Vagina (tissue), 2 donors: ENCODE measurements around the gene LRMDA. TPM values are rescaled to one million over a fixed set of nuclear protein-coding genes. Genes with fewer than 3 reads are reported as not detected.

Experiments used
- DNase-seq, 2 donors: peaks; one replicate each; pipeline ENCODE4 v3.0.0-alpha.2; 2017; ENCODE audit errors: extremely low spot score in 2 of 2
- H3K27ac ChIP-seq: fragments of 200-600 bp; sonication (generic); one replicate; pipeline ENCODE4 v1.5.1; 2019
- H3K27me3 ChIP-seq: fragments of 200-600 bp; sonication (generic); one replicate; pipeline ENCODE4 v1.5.1; 2019
- H3K36me3 ChIP-seq, 2 donors: fragments of 200-600 bp; sonication (generic); one replicate each; pipeline ENCODE4 v1.5.1; 2017 to 2019
- H3K4me1 ChIP-seq: fragments of 200-600 bp; sonication (generic); one replicate; pipeline ENCODE4 v1.5.1; 2019
- H3K4me3 ChIP-seq, 2 donors: fragments of 200-600 bp; sonication (generic); 1 replicate in 1 of 2; 2 replicates in 1 of 2; pipeline ENCODE4 v1.5.1; 2016 to 2019
- H3K9me3 ChIP-seq: fragments of 200-600 bp; sonication (generic); one replicate; pipeline ENCODE4 v1.5.1; 2019
- CTCF ChIP-seq, 3 experiments: fragments of 450-650 bp in 2 of 3; fragments of 200-600 bp in 1 of 3; sonication (generic) in 1 of 3; IDR thresholded peaks; one replicate each; pipeline ENCODE4 v1.5.1; 2017 to 2019; ENCODE audit warnings: antibody characterized with exemption in 3 of 3, mild to moderate bottlenecking in 2 of 3, moderate library complexity in 2 of 3
- POLR2A ChIP-seq, 2 donors: fragments of 450-650 bp; IDR thresholded peaks; one replicate each; pipeline ENCODE4 v1.6.1; 2017; ENCODE audit warnings: antibody characterized with exemption in 2 of 2, mild to moderate bottlenecking in 2 of 2, moderate library complexity in 2 of 2
- POLR2AphosphoS5 ChIP-seq, 2 donors: sonication (generic); formaldehyde crosslinking; IDR thresholded peaks; one replicate each; pipeline ENCODE4 v1.9.0; 2017; ENCODE audit warnings: antibody characterized with exemption in 2 of 2, mild to moderate bottlenecking in 2 of 2, low read depth in 1 of 2; ENCODE audit not compliant: insufficient read depth in 1 of 2
- intact Hi-C: fragments of 100-400 bp; cut with DNase I; formaldehyde crosslinking; loops from one replicate; pipeline ENCODE4 v1.15.1; 2023
- total RNA-seq: library from RNA; depleted of rRNA; stranded (reverse); fragments of >200 nt; gene quantifications from one replicate; pipeline ENCODE4 v1.2.3, GENCODE V29; 2016

The LRMDA gene
- total RNA-seq, 1 donor from 2014 or later = 22.6 TPM

DNA sequence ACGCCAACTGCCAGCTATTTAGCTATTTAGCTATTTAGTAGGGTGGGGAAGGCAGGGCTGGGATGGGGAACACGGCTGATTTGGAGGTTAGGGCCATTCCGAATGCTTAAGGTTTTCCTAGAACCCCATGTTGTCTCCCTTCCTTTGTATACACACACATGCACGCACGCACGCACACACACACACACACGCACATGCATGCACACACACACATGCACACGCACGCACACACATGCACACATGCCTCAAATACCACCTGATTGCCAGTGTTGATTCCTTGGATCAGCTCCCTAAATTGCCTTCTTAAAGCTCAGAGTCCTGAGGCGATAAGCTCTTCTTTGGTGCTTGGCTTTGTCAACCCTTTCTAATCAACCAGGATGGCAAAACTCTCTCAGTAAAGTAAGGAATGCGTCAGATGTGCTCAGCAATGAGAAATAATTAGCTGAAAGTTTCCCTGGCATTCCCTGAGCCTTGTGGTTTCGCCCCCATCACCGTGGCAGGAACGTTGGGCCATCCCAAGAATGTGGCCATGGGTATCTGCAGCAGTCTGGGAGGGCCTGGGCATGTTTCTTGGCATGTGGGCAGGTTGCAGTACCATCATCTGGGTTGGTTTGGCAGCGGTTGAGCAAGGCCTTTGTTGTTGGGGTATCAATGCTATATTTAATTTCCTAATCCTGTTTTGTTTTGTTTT, 305.6 kb downstream of the LRMDA start:
- no peak for TF ChIP-seq CTCF (IDR thresholded peaks at IDR 0.05)
- no peak for TF ChIP-seq POLR2A (IDR thresholded peaks at IDR 0.05)
- no peak for TF ChIP-seq POLR2AphosphoS5 (IDR thresholded peaks at IDR 0.05; ENCODE audit: insufficient read depth in 1 of 2, low read depth in 1 of 2)
- intact Hi-C loops = no loop called here
- no peaks in the 10 kb centered on the region for H3K36me3 ChIP-seq
- no peak overlapping the region for H3K4me3 ChIP-seq
- H3K27ac ChIP-seq = no peak overlapping the region
- H3K4me1 ChIP-seq = no peaks in the 10 kb centered on the region
- no peaks in the 10 kb centered on the region for H3K9me3 ChIP-seq
- no peaks in the 10 kb centered on the region for H3K27me3 ChIP-seq
- DNase-seq = no peak

DNA sequence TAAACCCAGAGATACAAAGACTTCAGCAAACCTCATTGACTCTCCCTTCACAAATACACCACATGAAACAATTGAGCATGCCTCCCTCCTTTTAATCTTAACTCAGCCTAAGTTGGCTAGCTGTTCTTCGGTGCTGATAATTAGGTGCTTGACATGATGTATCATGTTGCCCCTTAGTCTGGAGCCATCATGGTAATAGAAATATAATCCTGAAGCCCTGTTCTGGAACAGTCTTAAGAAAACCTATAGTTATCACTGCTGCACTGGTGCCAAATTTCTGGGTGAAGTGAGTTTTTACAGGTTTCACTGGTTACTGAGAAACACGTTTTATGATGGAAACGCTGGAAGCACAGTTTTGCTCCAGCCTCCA, 306.1 kb downstream of the LRMDA start:
- Histone ChIP-seq H3K27me3 (no peaks in the 10 kb centered on the region), H3K27ac (no peak overlapping the region), H3K36me3 (no peaks in the 10 kb centered on the region), H3K4me3 (no peak overlapping the region), H3K9me3 (no peaks in the 10 kb centered on the region), H3K4me1 (no peaks in the 10 kb centered on the region)
- TF ChIP-seq POLR2AphosphoS5 (IDR thresholded peaks at IDR 0.05; ENCODE audit: insufficient read depth in 1 of 2, low read depth in 1 of 2) (no peak), CTCF (IDR thresholded peaks at IDR 0.05) (no peak), POLR2A (IDR thresholded peaks at IDR 0.05) (no peak)
- no peak for DNase-seq
- intact Hi-C loops = no loop called here

- Histone ChIP-seq H3K9me3 (no peaks in the 10 kb centered on the region), H3K27ac (no peak overlapping the region), H3K4me1 (no peaks in the 10 kb centered on the region), H3K36me3 (no peaks in the 10 kb centered on the region), H3K4me3 (no peak overlapping the region), H3K27me3 (no peaks in the 10 kb centered on the region)
- TF ChIP-seq POLR2A (IDR thresholded peaks at IDR 0.05) = no peak
- TF ChIP-seq CTCF (IDR thresholded peaks at IDR 0.05) = no peak
- no peak for TF ChIP-seq POLR2AphosphoS5 (IDR thresholded peaks at IDR 0.05; ENCODE audit: insufficient read depth in 1 of 2, low read depth in 1 of 2)
- intact Hi-C loops = no loop called here
- DNase-seq = no peak
These were observed 307.5 kb downstream of the LRMDA start for GRCh38 chr10:75738924-75739323.

DNA sequence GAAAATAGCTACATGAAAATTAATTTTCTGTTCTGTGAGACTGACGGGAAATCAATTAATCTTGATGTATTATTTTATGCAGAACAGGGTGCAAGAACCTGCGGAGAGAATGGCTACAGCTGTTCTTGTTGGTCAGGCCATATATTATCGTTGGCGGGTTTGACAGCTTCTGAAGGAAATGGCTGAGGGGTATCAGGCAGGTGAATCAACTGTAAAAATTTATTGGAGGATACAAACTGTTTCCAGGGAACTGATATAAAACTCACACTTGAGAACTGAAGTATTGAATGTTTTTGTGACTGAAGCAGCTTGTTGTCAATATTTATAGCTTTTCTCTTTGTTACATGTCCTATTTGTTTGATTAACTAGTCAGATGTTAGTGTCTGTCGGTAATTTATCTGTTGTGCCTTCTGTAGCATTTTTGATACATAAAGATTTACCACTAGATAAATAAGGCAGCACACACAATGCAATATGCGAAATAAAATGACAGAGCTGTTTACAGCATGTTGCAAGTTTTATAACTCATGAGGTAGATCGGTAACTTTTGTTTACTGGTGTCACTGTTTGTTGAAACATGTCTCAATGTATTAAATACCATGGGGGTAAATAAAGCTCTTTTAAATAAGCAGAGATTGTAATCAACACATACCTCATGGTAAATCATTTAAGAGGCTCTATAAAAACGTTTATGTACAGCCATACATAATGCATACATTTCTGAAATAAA, 308.2 kb downstream of the LRMDA start:
- Histone ChIP-seq H3K4me1 (no peaks in the 10 kb centered on the region), H3K36me3 (no peaks in the 10 kb centered on the region), H3K27me3 (no peaks in the 10 kb centered on the region), H3K4me3 (no peak overlapping the region), H3K9me3 (no peaks in the 10 kb centered on the region), H3K27ac (no peak overlapping the region)
- no peak for DNase-seq
- intact Hi-C loops = no loop called here
- TF ChIP-seq POLR2AphosphoS5 (IDR thresholded peaks at IDR 0.05; ENCODE audit: insufficient read depth in 1 of 2, low read depth in 1 of 2) = no peak
- TF ChIP-seq POLR2A (IDR thresholded peaks at IDR 0.05) = no peak
- no peak for TF ChIP-seq CTCF (IDR thresholded peaks at IDR 0.05)

DNA sequence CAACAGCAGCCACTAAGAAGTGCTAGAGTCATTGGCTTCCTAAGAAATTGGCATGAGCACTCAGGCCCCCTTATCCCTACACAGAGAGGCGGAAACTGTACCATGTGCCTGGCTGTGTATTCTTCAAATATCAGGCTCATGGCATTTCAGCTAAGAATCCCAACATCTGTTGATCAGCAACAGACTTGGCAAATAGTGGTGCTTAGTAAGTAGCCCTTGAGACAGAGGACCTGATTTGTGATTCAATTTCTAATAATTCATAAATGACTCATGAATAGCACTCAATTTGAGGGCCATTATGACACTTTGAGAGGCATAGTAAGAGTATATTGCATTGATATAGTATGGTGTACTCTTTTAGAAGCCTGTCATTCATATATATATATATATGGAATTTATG, 309.1 kb downstream of the LRMDA start:
- no peak for DNase-seq
- Histone ChIP-seq H3K27ac (no peak overlapping the region), H3K36me3 (no peaks in the 10 kb centered on the region), H3K4me3 (no peak overlapping the region), H3K4me1 (no peaks in the 10 kb centered on the region), H3K9me3 (no peaks in the 10 kb centered on the region), H3K27me3 (no peaks in the 10 kb centered on the region)
- no peak for TF ChIP-seq POLR2A (IDR thresholded peaks at IDR 0.05)
- TF ChIP-seq CTCF (IDR thresholded peaks at IDR 0.05) = no peak
- TF ChIP-seq POLR2AphosphoS5 (IDR thresholded peaks at IDR 0.05; ENCODE audit: insufficient read depth in 1 of 2, low read depth in 1 of 2) = no peak
- intact Hi-C loops = no loop called here
